Brain pericyte (primary cell): ENCODE results near the gene C1orf141.
A peak's percentile ranks its signal among the peaks of the same experiment; 100 is the strongest.
"Not testable (repeated sequence)": the region's sequence is repeated elsewhere in the genome, so short reads cannot be mapped to it uniquely, and the experiment has no call there.

Experiments
- DNase-seq: peaks from one replicate; pipeline ENCODE4 v3.0.0-alpha.2; 2012; ENCODE audit warnings: low read depth, low spot score

Gene C1orf141

DNA sequence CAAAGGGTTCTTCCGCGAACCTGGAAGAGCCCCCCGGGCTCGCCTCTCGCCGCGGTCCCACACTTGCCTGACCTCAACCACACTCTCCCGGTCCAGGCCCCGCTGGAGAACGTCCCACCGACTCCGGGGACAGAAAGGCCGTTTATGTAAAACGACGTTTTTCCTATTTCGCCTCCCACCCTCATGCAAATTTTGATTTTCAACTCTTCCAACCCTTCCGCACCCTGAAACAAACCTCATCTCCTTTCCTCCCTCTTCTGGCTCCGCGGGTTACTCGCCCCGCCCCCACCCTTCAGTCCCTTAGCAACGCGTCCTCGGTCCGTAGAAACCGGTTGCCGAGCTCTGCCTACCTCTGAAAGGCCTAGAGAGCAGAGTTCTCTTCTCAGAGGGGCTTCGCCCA is at the start of gene C1orf141:
Gene C1orf141 (minus strand): TSS at position 276 of the 400 bp plus-strand sequence. CDS start 7,730 bp downstream, outside the sequence.
- DNase-seq, result no peak

DNA sequence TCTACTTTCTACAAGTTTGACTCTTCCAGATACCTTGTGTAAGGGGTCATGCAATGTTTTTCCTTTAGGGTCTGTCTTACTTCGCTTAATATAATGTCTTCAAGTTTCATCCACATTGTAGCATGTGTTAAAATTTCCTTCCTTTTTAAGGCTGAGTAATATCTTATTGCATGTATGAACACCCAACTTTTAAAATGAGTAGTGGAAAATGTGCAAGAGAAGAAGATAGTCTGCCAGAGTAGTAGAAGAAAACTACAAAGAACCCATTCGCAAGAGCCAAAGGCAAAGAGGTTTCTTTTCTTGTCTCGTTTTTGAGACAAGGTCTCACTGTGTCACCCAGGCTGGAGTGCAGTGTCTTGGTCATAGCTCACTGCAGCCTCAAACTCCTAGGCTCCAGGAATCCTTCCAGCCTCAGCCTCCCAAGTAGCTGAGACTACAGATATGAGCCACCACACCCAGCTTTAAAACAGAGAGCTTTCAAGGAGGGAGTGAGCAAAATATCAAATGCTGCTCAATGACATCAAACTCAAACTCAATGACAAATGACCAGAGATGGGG is 40.8 kb upstream of the C1orf141 start:
- DNase-seq, result no peak

GRCh38 chr1:67174716-67175284 is 40.0 kb upstream of the C1orf141 start:
- DNase-seq, result no peak

GRCh38 chr1:67173988-67174387 is 39.2 kb upstream of the C1orf141 start:
- no peak for DNase-seq

DNA sequence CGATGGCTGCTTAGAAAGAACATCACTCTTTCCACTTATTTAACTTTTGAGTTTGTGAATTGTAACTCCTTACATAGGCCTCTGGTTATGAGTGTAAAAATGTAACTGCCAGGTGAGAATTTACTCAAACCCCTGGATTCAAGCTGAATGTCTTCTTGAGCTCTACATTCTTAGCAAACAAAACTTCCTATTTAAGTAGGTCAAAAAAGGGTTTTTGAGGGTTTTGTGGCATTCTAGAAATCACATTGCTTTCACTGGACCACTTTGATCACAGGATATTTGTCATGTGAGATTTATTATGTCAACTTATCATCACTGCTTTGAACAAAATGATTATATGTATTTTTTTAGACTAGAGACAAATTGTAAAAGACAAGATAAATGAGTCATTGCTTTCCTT is 37.2 kb upstream of the C1orf141 start:
- DNase-seq, result no peak

DNA sequence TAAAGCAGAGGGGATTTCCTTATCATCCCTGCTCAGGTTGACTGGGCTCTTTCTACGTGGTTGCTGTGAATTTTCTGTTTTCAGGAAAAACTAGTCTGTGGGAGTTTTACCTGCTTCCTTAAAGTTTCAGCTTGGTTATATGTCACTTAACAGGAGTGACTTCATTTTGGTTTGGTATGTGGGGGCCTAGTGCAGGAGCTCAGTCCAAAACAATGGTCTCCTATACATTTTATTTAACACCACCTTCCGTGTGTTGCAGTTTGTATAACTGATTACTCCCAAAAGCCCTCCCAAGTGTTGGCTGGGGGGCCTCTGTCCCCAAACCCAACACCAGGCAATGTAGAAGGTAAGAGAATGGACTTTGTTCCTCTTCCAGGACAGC is 36.8 kb upstream of the C1orf141 start:
- no peak for DNase-seq

DNA sequence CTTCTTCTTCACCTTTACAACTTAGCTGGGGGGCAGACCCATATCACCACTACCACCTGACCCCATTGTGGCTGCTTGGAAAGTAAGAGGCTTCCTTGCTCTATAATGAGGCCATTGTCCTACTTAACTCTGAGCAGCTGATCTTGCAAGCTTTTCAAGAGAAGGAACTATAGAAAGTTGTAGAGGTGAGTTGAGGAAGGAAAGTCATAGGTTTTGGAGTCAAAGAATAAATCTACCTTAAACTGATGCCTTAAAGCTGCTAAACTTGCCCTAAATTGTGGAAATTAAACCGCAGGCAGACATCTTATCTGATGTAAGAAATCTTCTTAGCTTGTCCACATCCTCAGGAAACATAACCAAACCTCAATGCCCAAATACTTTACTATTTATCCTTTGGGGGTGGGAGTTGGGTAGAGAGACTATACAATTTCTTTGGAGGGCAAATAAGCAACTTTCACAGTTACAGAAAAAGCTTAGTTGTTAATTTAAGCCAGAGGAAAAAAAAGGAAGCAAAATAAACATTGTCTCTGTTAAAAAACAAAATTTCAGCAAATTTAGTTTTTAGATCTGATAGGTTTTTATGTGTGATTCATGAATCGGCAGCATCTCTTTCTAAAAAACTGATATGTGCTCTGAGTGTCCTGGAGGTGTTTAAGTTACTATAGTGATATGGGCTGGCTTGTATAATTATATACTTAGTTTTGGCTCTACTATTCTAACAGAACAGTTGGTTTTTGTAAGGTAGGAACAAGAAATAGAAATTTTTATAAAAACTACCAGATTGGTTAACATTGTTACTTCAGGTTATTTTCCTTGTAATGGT is 36.2 kb upstream of the C1orf141 start:
- DNase-seq, result no peak

- DNase-seq, result no peak
Measured at GRCh38 chr1:67169932-67170331, 35.2 kb upstream of the C1orf141 start.

DNA sequence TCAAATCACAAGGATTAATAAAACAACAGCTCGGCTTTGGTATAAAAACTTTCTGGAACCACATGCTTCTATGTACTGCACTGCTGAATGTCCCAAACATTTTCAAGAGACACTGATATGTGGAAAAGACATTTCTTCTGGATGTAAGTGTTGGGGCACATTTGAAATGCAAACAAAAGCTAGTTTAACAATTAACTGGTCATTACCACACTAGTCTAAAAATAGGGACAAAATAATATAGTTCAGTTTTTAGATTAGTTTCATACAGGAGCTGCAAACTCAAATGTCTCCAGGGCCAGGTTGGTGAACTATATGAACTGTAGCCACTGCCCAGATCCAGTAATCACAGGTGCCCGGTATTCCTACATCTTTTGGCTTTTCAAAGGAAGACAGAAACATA is 34.7 kb upstream of the C1orf141 start:
- DNase-seq, result no peak

DNA sequence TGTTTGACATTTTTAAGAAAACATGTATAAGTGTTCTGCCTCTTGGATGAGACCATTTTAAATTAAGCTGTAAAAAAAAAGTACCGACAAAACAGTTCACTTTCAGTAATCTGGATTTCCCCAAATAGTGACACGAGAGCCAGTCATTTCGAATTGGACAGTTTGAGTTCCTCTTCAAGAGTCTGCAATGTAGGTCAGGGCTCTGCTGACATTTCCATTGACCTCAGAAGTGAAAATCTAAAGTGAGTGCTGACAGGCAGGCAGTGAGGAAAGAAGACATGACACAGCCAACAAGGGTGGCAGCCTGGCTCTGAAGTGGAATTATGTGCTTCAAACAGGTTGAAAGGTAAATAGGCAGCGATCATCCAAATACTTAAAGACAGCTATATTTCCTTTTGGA is 31.4 kb upstream of the C1orf141 start, which contains the start of gene IL23R:
Gene IL23R (plus strand): TSS at position 259 of the 400 bp plus-strand sequence. CDS start 1,667 bp downstream, outside the sequence.
- no peak for DNase-seq

DNA sequence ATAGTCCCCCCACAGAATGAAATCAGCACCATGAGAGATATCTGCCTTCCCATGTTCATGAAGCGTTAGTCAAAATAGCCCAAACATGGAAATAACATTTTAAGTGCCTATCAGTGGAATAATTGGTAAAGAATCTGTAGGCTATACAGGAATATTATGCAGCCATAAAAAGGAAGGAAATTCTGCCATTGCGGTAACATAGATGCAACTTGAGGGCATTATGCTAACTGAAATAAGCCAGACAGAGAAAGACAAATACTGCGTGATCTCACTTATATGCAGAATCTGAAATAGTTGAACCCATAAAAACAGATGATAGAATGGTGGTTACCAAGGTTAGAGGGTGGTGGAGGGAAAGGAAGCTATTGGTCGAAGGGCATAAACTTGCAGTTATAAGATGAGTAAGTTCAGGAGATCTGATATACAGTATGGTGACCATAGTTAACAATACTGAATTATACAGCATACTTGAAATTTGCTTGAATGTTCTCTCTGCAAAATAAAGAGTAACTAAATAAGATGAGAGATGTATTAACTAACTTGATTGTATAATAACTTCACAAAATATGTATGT is 30.8 kb upstream of the C1orf141 start:
- DNase-seq, result no peak

DNA sequence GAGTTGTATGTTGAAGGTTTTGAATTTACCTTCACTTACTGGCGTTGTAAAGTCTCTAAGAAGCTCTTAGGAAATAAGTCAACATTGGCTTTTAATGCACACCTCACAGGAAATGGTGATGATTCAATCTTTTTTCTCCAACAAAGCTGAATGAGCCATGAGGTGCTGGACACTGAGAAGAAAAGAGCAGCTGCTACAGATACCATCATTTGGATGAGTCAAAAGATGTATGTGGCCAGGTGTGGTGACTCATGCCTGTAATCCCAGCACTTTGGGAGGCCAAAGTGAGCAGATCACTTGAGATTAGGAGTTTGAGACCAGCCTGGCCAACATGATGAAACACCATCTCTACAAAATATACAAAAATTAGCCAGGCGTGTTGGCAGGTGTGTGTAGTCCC is 28.2 kb upstream of the C1orf141 start:
- no peak for DNase-seq

GRCh38 chr1:67159233-67159632 is 24.5 kb upstream of the C1orf141 start:
- DNase-seq, result no peak

DNA sequence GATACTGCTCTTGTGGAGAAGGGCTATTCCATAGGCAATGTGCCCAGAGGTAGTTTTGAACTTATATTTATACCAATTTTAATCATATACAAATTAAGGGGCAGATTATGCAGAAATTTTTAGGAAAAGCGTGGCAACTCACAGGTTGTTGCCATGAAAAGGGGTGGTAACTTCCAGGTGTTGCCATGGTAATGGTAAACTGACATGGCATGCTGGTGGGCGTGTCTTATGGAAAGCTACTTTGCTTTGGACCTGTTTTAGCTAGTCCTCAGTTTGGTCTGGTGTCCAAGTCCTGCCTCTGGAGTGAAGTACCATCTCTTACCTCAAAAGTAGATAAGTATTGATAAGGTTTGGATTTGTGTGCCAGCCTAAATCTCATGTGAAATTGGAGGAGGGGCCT is 23.6 kb upstream of the C1orf141 start:
- no peak for DNase-seq

GRCh38 chr1:67150931-67151330 is 16.2 kb upstream of the C1orf141 start:
- no peak for DNase-seq

- peak; percentile 36 for DNase-seq
Measured at GRCh38 chr1:67149179-67149770, 14.5 kb upstream of the C1orf141 start.

DNA sequence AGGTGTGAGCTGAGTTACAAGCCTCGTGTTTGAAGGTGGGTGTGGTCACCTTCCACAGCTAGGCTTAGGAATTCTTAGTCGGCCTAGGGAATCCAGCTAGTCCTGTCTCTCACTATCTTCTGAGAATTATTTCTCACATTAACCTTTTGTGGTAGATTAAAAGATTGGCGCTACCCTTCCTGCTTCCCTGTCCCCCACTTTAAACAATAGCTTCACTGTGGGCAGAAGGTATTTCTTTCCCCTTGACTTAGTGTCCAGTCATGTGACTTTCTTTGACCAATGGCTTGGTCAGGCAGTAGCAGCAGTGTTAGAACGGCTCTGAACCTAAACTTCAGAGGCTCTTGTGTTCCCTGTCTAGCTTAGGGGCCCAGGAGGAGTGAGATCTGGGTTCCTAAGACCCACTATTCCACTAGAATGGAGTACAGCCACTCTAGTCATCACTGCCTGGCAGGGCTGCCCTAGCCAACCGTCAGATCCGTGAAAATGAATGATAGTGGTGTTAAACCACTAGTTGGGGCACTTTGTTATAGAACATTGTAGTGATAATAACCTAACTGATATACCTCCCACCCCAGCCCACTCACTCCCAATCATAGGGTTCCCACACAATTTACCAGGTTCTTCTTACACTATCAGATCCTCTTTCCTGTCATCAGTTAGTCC is 13.9 kb upstream of the C1orf141 start:
- DNase-seq, result no peak

DNA sequence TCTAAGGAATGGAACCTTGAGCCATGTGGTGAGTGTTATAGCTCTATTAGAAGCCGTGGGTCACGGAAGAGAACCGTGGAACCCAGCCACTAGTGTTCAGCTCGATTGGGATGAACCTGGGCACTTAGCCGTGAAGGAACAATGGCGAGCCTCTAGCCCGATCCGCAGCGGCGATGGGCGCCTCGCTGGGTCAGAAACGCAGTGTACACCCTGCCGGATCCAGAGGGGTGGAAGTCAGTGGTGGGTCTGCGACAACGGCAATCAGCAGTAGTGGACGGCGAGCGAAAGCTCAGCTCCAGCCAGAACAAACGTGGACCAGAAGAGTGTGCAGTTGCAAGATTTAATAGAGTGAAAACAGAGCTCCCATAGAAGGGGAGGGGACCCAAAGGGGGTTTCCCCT is 13.2 kb upstream of the C1orf141 start:
- DNase-seq, result not testable (repeated sequence)

DNA sequence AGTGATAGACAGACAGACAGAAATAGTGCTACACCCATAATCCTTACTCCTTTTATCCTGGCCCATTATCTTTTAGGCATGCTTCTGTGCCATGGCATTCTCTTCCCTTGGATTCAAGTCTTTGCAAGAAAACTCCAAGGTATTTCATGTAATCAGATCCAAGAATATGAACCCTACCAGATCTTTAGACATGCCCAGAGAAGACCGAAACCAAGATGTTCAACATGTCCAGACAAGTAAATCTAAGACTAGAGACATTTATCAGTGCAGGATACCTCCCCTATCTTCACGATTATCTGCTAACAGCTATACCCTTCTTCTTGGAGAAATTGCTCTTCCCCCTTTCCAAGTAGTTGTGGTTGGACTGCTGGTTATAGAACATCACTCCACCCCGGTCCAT is 11.8 kb upstream of the C1orf141 start:
- no peak for DNase-seq

GRCh38 chr1:67146101-67146500 is 11.3 kb upstream of the C1orf141 start:
- DNase-seq, result no peak

DNA sequence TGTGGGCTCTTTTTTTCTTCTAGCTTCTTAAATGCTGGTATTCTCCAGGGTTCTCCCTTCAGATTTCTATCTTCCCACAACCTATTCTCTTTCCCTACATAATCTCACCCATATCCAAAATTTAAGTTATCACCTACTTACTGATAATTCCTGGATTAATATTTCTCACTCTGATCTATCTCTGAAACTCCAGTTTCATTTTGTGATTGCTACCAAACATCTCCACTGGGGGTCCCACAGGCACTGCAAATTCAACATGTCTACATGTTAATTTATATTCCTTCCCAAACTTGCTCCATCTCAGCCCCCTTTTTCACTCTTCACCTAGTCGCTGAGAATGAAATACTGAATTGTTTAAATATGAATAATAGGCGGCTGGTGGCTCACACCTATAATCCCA is 9.9 kb upstream of the C1orf141 start:
- DNase-seq, result no peak

GRCh38 chr1:67143966-67144365 is 9.2 kb upstream of the C1orf141 start:
- DNase-seq, result no peak
